A549 (cell line): ENCODE data around the gene PRPS1. TPM values are rescaled to one million over a fixed set of nuclear protein-coding genes. Genes with fewer than 3 reads are reported as not detected.

Experiments used
- ATAC-seq, 2 experiments: fragments of 200-7000 bp in 1 of 2; fragments of >200 bp in 1 of 2; cut with Nextera tagmentation in 1 of 2; cut with Tn5 transposase in 1 of 2; 3 replicates each; pipeline versions ENCODE4 v1.8.0 to v1.9.1; 2018 to 2020; ENCODE audit warnings: mild to moderate bottlenecking in 1 of 2, moderate library complexity in 1 of 2
- CTCF ChIA-PET: fragments of 300-600 bp; sonication (Branson Sonifier 250); formaldehyde crosslinking; extraction: SDS; loops from one replicate; lab custom pipeline; 2021; ENCODE audit warnings: antibody characterized with exemption, inconsistent platforms; lab: Yijun Ruan, JAX
- POLR2A ChIA-PET: fragments of 350-600 bp; formaldehyde crosslinking; extraction: SDS; loops from one replicate; lab custom pipeline; 2021; ENCODE audit warnings: antibody characterized with exemption, inconsistent platforms; lab: Yijun Ruan, JAX
- DNase-seq, 2 experiments: peaks; one replicate each; pipeline versions ENCODE4 v3.0.0 to v3.0.0-alpha.2; 2011 to 2016; ENCODE audit warnings: low read depth in 1 of 2, low spot score in 1 of 2
- FAIRE-seq: peaks from 2 replicates; lab custom pipeline; 2011; peaks lifted over from hg19 to GRCh38; lab: Jason Lieb, UNC
- H3K27ac ChIP-seq, 2 experiments: fragments of >200 bp; sonication (Bioruptor Twin); formaldehyde crosslinking; 3 replicates each; pipeline ENCODE4 v1.5.1; 2016 to 2017
- H3K4me1 ChIP-seq: fragments of >200 bp; sonication (Bioruptor Twin); formaldehyde crosslinking; 3 replicates; pipeline ENCODE4 v1.6.1; 2016
- H3K4me2 ChIP-seq: fragments of >200 bp; sonication (Bioruptor Twin); formaldehyde crosslinking; 3 replicates; pipeline ENCODE4 v1.6.1; 2016
- H3K4me3 ChIP-seq: fragments of >200 bp; sonication (Bioruptor Twin); formaldehyde crosslinking; 3 replicates; pipeline ENCODE4 v1.5.1; 2016
- H3K9me3 ChIP-seq: fragments of >200 bp; sonication (Bioruptor Twin); formaldehyde crosslinking; 3 replicates; pipeline ENCODE4 v1.6.1; 2016
- CHD4 ChIP-seq: fragments of 200-600 bp; sonication (generic); IDR thresholded peaks from 2 replicates; pipeline ENCODE4 v1.6.1; 2016; ENCODE audit warnings: antibody characterized with exemption, mild to moderate bottlenecking, borderline replicate concordance
- CTCF ChIP-seq: fragments of >200 bp; sonication (Bioruptor Twin); formaldehyde crosslinking; IDR thresholded peaks from 3 replicates; pipeline ENCODE4 v1.5.1; 2016
- EHF ChIP-seq: fragments of 250-450 bp; sonication (Bioruptor Pico); IDR thresholded peaks from 2 replicates; pipeline ENCODE4 v1.5.0; 2020; ENCODE audit warnings: mild to moderate bottlenecking
- EHMT2 ChIP-seq: fragments of 200-600 bp; sonication (generic); IDR thresholded peaks from 2 replicates; pipeline ENCODE4 v1.6.1; 2016; ENCODE audit warnings: antibody characterized with exemption, low read depth, mild to moderate bottlenecking, moderate library complexity
- ELK1 ChIP-seq: fragments of 150-350 bp; IDR thresholded peaks from 2 replicates; pipeline ENCODE4 v1.6.1; 2014; ENCODE audit warnings: low read depth, mild to moderate bottlenecking, low read length
- FOSL2 ChIP-seq, 2 experiments: fragments of 450-650 bp in 1 of 2; fragments of >200 bp in 1 of 2; sonication (Bioruptor Twin) in 1 of 2; formaldehyde crosslinking; IDR thresholded peaks; 2 replicates each; pipeline versions ENCODE4 v1.5.0 to v1.6.1; 2016 to 2020; ENCODE audit warnings: mild to moderate bottlenecking in 1 of 2, moderate library complexity in 1 of 2
- HEYL ChIP-seq: fragments of 250-450 bp; sonication (Bioruptor Pico); IDR thresholded peaks from 2 replicates; pipeline ENCODE4 v1.8.0; 2021; ENCODE audit warnings: mild to moderate bottlenecking, moderate library complexity
- KDM1A ChIP-seq: fragments of 200-600 bp; sonication (generic); IDR thresholded peaks from 2 replicates; pipeline ENCODE4 v1.6.1; 2016; ENCODE audit warnings: low read depth, mild to moderate bottlenecking
- MAX ChIP-seq: IDR thresholded peaks from 2 replicates; pipeline ENCODE4 v1.6.1; 2012
- NFE2L2 ChIP-seq: fragments of 150-350 bp; conservative IDR thresholded peaks from 2 replicates; pipeline ENCODE4 v1.6.1; 2014; ENCODE audit warnings: low read length
- NR3C1 ChIP-seq: fragments of >200 bp; sonication (Bioruptor Twin); formaldehyde crosslinking; IDR thresholded peaks from 3 replicates; pipeline ENCODE4 v1.6.1; 2017
- RFX5 ChIP-seq: fragments of 450-650 bp; IDR thresholded peaks from 2 replicates; pipeline ENCODE4 v1.7.1; 2014; ENCODE audit warnings: antibody characterized with exemption, mild to moderate bottlenecking, moderate library complexity
- RNF2 ChIP-seq: fragments of 200-600 bp; sonication (generic); IDR thresholded peaks from 2 replicates; pipeline ENCODE4 v1.6.1; 2016; ENCODE audit warnings: low read depth, mild to moderate bottlenecking, antibody characterized with exemption, moderate library complexity, borderline replicate concordance
- USF2 ChIP-seq: fragments of 450-650 bp; IDR thresholded peaks from 2 replicates; pipeline ENCODE4 v1.6.1; 2014; ENCODE audit warnings: antibody characterized with exemption
- ZC3H11A ChIP-seq: fragments of 450-650 bp; IDR thresholded peaks from 2 replicates; pipeline ENCODE4 v1.6.1; 2014; ENCODE audit warnings: antibody characterized with exemption, mild to moderate bottlenecking
- ZSCAN20 ChIP-seq: fragments of 250-450 bp; sonication (Bioruptor Pico); IDR thresholded peaks from 2 replicates; pipeline ENCODE4 v1.8.0; 2022; ENCODE audit warnings: mild to moderate bottlenecking, moderate library complexity
- WGBS: methylation state at CpG from one replicate; pipeline ENCODE4 v1.1.6; 2017; ENCODE audit errors: missing lambda C conversion rate; 5-methylcytosine and 5-hydroxymethylcytosine counted together
- polyA plus RNA-seq, 4 experiments: library from polyadenylated mRNA; depleted of rRNA in 3 of 4; stranded (reverse); fragments of >200 nt; fragmentation: RNase III in 1 of 4; extraction: RNeasy Plus Mini Kit Qiagen cat#74134 plus additional on column Dnase treatment in 1 of 4; gene quantifications; 2 replicates in 3 of 4; 3 replicates in 1 of 4; pipeline ENCODE4 v1.2.3, GENCODE V29; 2011 to 2017
- TF ChIP-seq, protein P1 (sequence below): fragments of 250-450 bp; sonication (Bioruptor Pico); IDR thresholded peaks from 2 replicates; pipeline ENCODE4 v1.5.0; 2020; ENCODE audit warnings: low read depth, mild to moderate bottlenecking, moderate library complexity
- TF ChIP-seq, protein P2 (sequence below): fragments of 200-600 bp; sonication (generic); IDR thresholded peaks from 2 replicates; pipeline ENCODE4 v1.6.1; 2016; ENCODE audit warnings: antibody characterized with exemption, mild to moderate bottlenecking, moderate library complexity
- TF ChIP-seq, protein P3 (sequence below): IDR thresholded peaks from 2 replicates; pipeline ENCODE4 v1.6.1; 2012; ENCODE audit warnings: low read depth, borderline replicate concordance
- TF ChIP-seq, protein P4 (sequence below): fragments of >200 bp; sonication (Bioruptor Twin); formaldehyde crosslinking; IDR thresholded peaks from 2 replicates; pipeline ENCODE4 v1.6.1; 2016

Gene PRPS1
- polyA plus RNA-seq, 2 of the 4 experiments (the other 2 are of a cell fraction) = 121 to 140 TPM

GRCh38 chrX:107683931-107684330 lies 55.6 kb downstream of the PRPS1 start:
- Histone ChIP-seq H3K4me3 (no peak overlapping the region), H3K4me1 (no peaks in the 10 kb centered on the region), H3K27ac (peak overlapping the region in 1 of 2 experiments; percentile 47; a peak in 1 of 6 replicates), H3K4me2 (no peak overlapping the region), H3K9me3 (no peaks in the 10 kb centered on the region)
- FAIRE-seq (no peak), ATAC-seq (no peak), DNase-seq (no peak)
- CTCF ChIA-PET = interaction anchor here (1.1 to 2.4 kb wide), 2 partner anchors 11 to 93 kb away, joined by 3 to 12 read pairs; partner anchors contain the start of gene NCBP2L
- POLR2A ChIA-PET = no interaction called here
- 92% methylated on average over 3 of the region's 3 CpGs for WGBS
- TF ChIP-seq, protein P1, sequence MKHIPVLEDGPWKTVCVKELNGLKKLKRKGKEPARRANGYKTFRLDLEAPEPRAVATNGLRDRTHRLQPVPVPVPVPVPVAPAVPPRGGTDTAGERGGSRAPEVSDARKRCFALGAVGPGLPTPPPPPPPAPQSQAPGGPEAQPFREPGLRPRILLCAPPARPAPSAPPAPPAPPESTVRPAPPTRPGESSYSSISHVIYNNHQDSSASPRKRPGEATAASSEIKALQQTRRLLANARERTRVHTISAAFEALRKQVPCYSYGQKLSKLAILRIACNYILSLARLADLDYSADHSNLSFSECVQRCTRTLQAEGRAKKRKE = no peak
- TF ChIP-seq RNF2 (no peak), RFX5 (no peak), USF2 (no peak), ZSCAN20 (no peak), NFE2L2 (no peak), NR3C1 (no peak), HEYL (CRISPR knock-in tag) (no peak), ELK1 (no peak), CTCF (no peak), FOSL2 (IDR thresholded peaks at IDR 0.05) (no peak), FOSL2 (CRISPR knock-in tag; IDR thresholded peaks at IDR 0.05) (no peak), MAX (no peak), EHF (no peak), CHD4 (no peak), ZC3H11A (no peak), KDM1A (no peak), EHMT2 (no peak)
- TF ChIP-seq, protein P2, sequence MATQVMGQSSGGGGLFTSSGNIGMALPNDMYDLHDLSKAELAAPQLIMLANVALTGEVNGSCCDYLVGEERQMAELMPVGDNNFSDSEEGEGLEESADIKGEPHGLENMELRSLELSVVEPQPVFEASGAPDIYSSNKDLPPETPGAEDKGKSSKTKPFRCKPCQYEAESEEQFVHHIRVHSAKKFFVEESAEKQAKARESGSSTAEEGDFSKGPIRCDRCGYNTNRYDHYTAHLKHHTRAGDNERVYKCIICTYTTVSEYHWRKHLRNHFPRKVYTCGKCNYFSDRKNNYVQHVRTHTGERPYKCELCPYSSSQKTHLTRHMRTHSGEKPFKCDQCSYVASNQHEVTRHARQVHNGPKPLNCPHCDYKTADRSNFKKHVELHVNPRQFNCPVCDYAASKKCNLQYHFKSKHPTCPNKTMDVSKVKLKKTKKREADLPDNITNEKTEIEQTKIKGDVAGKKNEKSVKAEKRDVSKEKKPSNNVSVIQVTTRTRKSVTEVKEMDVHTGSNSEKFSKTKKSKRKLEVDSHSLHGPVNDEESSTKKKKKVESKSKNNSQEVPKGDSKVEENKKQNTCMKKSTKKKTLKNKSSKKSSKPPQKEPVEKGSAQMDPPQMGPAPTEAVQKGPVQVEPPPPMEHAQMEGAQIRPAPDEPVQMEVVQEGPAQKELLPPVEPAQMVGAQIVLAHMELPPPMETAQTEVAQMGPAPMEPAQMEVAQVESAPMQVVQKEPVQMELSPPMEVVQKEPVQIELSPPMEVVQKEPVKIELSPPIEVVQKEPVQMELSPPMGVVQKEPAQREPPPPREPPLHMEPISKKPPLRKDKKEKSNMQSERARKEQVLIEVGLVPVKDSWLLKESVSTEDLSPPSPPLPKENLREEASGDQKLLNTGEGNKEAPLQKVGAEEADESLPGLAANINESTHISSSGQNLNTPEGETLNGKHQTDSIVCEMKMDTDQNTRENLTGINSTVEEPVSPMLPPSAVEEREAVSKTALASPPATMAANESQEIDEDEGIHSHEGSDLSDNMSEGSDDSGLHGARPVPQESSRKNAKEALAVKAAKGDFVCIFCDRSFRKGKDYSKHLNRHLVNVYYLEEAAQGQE = no peak
- TF ChIP-seq, protein P3, sequence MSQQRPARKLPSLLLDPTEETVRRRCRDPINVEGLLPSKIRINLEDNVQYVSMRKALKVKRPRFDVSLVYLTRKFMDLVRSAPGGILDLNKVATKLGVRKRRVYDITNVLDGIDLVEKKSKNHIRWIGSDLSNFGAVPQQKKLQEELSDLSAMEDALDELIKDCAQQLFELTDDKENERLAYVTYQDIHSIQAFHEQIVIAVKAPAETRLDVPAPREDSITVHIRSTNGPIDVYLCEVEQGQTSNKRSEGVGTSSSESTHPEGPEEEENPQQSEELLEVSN = no peak
- TF ChIP-seq, protein P4, sequence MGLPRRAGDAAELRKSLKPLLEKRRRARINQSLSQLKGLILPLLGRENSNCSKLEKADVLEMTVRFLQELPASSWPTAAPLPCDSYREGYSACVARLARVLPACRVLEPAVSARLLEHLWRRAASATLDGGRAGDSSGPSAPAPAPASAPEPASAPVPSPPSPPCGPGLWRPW = no peak
